DMS114 treated with DMSO at 0.1 percent for 48 hours (cell line): ENCODE results near the gene AK9.

Source experiments
- DNase-seq: peaks from one replicate; lab custom pipeline; 2025; ENCODE audit not compliant: unreplicated experiment; lab: John Stamatoyannopoulos, UW

The AK9 gene

DNA sequence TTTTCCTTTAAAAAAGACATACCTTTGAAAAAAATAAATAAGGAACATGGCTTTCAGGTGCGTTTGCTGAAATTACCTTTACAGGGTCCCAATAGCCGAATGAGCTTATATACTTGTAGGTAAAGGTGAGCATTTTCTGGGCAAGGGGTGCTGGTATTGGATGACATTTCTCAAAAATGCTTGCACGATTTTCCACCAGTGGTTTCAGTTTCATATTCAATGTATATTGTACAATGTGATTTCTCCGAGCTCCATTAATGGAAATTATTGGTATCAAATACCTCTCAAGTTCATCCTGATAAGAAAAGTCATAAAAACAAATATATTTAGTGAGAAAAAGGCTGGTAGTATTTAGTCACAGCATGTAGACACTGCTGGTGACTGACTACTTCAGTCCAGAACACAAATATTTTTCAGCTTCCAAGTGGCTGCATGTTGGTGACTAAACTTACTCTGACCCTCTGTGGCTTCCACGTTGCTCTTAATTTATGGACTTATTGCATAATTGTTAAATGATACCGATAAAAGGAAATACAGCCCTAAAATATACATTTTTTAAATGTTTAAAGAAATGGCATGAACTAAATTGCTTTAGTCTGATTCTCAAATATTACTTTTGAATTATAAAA, 175.1 kb downstream of the AK9 start:
- DNase-seq = no peak

DNA sequence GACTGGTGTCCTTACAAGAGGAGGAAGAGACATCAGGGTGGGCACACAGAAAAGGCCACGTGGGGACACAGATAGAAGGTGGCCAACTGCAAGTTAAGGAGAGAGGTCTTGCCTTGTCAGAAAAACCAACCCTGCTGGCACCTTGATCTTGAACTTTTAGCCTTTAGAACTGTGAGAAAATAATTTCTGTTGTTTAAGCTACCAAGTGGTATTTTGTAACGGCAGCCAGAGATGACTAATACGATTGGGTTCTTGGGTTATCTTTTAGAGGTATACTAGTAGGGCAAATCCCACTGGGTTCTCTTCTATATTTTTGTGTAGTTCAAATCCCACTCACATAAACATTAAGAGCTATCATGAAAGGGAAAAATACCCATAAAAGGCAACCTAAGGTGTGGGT, 176.1 kb downstream of the AK9 start:
- DNase-seq = no peak

DNA sequence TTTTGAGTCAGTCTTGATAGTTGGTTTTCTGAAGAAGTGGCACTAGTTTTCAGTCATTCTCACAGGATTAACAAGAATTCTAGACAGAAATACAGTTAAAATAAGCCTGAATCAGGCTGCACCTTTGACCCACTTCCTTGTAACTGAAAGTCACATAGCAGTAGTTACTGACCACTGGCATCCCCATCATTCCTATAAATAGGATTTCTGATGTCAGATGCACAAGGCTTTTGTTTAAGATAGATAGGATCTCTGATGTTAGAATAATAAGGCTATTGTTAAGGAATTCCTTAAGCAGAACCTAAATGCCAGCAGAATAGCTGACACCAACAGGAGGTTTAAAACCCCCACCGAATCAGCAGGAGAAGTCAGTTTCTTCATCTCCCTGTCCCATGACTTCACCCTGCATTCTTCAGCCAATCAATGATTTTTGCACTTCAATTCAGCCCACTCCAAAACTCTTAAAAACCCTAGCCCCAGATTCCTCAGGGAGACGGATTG, 177.4 kb downstream of the AK9 start:
- no peak for DNase-seq

DNA sequence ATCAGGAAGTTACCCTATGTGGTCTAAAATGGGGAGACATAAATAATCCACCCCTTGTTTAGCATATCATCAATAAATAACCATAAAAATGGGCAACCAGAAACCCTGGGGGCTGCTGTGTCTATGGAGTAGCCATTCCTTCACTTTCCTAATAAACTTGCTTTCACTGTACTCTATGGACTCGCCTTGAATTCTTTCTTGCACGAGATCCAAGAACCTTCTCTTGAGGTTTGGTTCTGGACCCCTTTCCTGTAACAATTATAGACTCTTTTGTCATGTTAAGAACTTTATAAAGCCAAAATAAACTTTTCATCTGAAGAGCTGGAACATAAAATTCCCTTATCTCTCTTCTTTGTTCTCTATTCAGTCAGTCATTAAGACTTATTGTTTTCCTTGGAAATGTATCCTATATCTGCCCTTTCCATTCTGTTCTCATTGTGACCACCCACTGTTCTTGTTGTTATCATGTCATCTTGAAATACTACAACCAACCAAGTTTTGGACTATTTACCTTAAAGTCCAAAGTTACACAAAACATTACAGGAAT, 178.7 kb downstream of the AK9 start:
- DNase-seq = no peak

DNA sequence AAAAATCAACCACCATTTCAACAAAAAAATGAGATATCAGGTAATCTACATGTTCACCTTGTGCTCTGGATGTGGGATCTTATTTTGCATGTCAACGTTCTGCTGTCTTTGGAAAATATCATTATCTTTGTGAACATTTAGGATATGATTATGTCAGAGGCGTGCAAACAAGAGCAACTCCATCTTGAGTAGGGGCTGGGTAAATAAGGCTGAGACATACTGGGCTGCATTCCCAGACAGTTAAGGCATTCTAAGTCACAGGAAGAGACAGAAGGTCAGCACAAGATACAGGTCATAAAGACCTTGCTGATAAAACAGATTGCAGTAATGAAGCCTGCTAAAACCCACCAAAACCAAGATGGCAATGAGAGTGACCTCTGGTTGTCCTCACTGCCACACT, 179.2 kb downstream of the AK9 start:
- DNase-seq = no peak

DNA sequence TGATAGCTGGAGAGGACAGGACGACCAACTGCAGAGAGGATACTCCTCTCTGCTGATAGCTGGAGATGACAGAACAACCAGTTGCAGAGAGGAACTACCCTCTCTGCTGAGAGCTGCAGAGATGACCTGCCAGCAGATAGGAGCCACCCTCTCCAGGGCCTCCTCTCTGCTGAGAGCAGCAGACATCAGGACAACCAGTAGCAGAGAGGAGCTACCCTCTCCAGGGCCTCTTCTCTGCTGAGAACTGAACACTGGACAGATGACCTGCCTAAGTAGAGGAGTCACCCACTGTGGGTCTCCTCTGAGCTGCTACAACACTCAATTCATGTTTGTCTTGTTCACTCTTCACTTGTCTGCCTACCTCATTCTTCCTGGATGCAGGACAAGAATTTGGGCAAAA, 180.6 kb downstream of the AK9 start:
- DNase-seq = no peak

DNA sequence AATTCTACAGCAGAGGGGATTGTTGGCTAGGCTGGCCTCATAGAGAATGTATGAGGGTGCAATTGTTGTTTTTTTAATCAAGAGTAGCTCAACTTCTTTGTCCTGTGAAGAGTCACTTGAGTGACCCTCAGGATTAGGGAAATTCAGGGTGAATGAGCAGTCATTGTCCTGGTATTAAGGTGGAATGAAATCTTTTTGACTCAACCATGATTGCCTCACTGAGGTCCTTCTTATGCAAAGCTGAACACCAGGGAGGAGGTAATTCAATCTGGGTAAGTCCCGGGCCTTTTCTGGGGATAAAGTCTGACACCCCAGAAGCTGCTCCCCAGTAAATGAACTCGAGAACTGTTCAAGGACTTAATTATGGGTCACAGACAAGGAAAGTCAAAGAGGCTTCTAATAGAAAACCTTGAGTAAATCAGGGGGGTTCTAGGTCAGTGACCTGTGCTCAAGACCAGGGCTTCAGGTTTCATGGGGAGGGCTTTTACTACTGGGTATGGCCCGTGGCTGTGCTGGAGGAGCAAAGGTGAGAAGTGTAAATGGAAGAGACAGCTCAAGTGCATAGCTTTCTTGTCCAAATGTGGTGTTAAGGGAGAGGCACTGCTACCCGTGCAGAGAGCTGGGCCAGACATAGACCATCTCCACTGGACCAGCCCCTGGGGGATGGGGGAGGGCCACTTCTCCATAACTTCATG, 182.7 kb downstream of the AK9 start:
- DNase-seq = no peak

DNA sequence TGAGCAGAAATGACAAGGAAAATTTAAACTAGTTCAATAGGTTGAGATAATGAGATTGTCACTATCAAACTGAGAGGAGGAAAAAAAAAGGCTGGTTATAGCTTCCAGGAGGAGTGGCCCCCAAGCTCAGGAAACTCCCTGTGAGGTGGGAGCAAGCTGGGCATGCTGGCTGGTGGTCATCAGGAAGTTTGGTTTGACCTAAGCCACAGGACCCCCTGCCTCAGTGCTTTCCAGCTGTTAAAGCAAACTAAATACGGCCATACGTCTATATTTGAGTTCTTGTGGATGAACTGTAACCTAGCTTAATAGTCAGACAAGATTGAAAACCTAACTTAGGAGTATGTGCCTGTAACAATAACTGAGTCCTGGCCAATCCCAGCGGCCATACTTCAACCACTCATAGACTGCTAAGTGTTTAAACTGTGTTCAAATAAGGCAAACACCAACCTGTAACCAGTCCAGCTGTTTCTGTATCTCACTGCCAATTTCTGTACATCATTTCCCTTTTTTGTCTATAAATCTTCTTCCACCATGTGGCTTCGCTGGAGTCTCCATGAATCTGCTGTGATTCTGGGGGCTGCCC, 183.4 kb downstream of the AK9 start:
- no peak for DNase-seq

DNA sequence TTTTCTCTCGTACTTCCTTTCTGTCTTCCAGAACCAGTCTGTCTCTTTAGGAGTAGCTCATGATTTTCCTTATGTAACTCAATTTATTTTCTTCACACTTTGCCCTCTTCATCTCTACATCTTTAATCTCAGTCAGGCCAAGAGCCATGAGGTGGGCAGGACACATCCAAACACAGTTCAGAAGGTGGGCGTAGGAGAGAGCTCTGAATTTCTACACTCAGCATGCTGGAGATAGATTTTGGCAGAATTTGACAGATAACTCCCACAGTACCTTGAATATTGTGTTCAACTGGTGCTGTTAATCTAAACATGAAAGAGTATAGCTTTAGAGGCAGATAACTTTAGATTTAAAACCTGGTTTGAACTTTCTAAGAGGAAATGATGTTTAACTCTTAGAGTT, 184.2 kb downstream of the AK9 start:
- DNase-seq = no peak

DNA sequence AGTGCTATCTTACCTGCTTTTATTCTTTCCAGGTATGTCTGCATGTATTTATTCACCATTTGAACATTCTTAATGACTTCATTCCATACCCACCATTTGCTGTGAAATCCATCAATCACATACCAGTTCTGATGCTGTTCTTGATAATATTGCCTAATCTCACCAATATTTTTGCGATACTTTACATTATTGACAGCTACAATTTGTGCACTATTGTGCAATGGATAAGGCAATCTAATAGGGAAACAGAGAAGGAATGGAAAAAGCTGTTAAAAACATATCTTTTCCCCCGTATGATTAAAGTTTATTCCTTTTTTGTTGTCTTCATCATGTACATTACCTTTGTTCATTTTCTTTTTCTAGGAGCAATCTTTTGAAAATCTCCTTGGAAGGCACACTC, 184.7 kb downstream of the AK9 start:
- DNase-seq = no peak

DNA sequence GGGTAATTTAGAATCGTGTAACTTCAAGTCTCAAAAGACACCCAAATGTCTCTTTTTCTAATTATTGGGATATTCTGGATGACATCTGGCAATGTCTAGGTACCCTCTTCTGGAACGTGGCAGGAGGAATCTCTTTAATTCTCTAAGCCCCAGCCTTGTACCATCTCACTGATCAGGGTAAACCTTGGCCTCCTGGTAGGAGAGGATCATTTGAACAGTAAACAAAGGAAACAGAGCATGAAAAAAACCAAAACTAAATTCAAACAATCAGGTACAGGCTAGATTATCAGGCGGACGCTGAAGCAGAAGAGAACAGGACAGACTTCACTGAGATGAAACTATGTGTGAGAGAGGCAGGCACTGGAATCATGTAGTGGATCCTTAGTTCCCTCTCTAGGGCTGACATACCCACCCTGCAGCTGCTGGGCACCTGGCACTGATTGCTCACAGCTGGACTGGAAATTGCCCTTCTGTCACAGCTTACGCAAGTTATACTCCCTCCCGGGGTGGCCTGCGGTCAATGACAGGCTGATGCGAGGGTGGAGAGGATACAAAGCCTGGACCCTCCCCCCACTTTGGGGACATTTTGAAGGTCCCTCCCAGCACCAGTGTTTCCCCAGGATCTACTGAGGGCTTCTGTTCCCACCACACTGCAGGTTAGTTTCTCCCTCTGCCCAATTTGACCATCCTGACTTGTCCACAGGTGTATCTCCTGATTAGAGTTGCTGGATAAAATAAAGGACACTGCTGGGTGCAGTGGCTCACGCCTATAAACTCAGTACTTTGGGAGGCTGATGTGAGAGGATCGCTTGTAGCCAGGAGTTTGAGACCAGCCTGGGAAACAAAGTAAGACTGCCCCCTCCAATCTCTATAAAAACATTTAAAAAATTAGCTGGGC, 187.4 kb downstream of the AK9 start:
- no peak for DNase-seq

DNA sequence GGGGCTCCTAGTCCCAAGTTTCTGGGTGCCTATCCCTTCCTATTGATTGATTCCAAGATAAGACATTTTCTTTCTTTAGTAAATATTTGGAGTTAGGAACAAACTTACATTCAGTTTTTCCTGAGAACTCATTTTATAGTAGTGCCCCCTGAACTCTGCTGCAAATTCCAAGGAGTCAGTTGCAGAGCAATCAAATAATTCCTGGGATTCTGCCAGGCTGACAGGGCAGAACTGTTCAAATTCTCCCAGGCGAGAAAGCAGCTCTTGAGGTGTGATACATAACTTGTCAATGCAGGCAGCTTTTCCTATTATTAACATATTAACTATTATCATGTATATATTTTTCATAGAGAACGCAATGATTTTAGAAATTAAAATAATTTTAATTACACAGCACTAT, 192.1 kb downstream of the AK9 start:
- no peak for DNase-seq

DNA sequence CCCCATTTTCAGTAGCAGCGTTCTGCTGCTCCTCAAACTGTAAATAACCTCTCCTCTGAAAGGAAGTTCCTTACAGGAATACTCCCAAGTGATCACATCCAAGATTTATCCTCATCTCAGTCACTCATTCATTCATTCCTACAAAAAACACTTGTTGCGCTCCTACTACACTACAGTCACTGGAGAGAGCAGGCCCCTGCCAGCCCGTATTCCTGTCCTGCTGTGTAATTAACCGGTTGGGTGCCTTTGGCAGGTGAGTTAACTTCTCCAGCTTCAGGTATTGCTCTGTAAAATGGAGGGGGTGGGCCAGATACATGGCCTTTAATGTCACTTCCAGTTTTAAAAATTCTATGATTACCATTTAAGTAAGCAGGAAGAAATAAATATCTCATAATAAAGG, 192.9 kb downstream of the AK9 start:
- DNase-seq = no peak

DNA sequence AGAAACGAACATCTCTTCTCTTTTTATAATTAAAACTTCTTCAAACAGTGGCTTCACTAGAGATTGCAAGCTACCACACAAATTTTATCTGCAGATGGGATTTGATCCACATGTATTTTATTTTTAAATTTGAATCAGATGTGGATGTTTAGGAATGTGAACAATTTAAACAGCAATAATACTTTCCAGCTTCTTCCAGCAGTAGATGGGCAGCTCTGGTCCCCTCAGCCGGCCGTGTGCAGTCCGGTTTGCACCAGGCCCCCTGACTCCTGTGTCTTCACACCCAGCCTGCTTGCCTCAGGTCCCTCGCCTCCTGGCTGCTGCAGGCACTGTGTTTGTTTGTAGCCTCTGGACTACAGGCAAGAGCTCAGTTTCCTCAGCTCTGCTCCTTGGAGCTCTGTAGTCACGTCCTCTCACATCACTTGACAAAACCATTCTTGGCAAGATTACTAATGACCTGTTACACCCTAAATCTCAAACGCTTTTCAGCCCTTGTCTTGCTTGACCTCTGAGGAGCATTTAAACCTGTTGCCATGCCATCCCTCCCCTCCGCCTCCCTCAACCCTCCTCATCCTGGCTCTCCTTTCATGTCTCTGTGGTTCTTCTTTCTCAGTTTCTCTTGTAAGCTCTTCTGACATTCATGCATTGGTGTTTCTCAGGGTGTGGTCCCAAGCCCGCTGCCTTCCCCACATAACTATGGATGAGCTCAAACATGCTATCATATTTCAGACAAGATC, 194.8 kb downstream of the AK9 start:
- no peak for DNase-seq

DNA sequence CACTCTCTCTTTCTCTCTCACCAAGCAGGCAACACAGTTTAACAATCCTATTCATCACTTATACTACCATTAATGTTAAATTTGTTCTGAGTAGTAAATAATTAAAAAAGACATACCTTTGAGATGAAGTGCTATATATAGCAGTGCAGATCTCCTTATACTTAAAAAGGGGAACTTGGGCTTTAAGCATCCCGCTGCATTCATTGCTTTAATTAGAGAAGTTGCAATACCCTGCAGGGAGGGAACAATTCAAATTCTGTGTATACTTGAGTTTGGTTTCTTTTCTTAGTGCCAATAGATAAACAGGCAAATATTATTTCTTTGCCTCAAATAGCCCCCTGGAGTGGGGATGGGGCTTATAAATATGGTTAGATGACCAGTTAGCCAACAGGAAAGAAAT, 197.1 kb downstream of the AK9 start:
- no peak for DNase-seq

DNA sequence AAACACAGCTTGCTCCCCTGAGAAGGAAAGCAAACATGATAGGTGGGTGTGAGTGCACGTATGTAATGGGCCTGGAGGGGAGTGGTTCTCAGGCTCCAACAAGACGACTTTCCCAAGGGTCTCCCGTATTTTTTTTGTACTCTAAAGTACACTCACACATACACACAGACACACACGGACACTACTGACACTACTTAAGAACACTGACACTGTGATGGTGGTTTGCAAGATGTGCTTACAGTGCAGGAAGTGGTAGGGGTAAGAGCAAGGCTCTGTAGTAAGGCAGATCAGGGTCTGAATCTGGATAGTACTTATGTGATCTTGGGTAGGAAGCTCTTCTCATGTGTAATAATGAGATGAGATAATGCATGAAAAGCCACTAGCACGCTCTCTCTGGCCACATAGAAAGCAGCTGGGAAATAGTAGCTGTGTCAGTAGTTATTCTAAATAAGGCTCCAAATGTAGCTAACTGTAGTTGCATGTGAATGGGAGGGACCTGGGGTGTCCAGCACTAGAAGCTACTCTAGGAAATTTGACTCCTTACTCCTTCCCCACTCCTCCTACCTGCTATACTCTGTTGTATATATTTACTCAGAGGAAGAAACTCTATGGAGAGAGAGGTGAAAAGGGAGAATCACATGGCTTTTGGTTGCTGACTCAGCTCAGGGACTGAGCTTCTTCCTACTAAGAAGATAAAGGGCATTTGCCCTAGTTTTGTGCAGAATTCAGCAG, 199.6 kb downstream of the AK9 start:
- no peak for DNase-seq

DNA sequence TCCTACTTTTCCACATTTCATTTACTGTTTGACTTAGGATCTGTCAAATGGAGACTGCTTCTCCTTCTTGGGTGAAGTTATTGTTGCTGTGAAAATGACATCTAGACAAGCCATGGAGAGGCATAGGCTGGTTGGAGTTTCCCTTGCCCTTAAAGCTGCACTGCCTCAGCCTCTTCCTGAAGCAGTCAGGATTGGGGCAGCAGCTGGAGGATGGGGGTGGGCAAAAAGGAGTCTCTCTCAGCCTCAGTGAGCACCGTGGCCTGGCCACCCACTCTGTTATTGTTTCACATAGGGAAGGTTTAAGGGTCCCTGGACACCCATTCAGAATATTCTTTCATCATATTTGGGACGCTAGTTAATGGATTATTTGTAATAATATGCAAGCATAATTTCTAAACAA, 200.3 kb downstream of the AK9 start:
- DNase-seq = no peak

DNA sequence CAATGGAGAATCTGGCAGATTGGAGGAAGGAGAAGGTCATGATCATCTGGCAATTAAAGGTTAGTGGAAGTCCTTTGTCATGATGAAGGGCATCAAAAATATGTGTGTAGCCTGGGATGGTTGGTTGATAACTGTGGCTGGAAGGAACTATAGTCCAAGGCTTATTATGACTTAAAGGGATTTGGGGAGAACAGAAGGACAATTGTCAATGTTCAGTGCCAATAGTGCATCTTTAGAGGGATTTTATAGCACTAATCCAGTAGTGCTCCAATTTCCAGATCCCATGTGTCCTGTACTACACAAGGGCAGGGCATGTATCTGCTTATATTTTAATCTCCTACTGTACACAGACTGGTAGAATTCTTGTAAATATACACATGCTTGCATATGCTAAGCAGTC, 203.0 kb downstream of the AK9 start:
- no peak for DNase-seq

DNA sequence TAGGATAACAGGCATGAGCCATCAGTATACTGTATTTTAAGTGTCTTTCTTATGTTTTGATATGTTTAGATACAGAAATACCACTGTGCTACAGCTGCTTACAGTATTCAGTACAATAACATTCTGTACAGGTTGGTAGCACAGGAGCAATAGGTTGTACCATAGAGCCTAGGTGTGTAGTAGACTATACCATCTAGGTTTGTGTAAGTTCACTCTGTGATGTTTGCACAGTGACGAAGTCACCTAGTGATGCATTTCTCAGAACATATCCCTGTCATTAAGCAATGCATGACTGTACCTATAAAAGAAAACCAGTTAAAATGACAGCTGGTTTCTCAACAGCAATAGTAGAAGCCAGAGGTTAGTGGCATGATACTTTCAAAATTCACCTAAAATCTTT, 204.9 kb downstream of the AK9 start:
- no peak for DNase-seq
